Fibroblast of pulmonary artery (primary cell): ENCODE measurements around the gene MAMDC2.

Experiments used
- DNase-seq: peaks from one replicate; pipeline ENCODE4 v3.0.0-alpha.2; 2010; ENCODE audit warnings: low read depth
- H3K4me3 ChIP-seq: replicated peaks from 2 replicates; pipeline ENCODE4 v1.5.1; 2011; ENCODE audit warnings: low read depth, mild to moderate bottlenecking, control low read depth, low read length, moderate library complexity
- CTCF ChIP-seq: IDR thresholded peaks from 2 replicates; pipeline ENCODE4 v1.5.1; 2011; ENCODE audit warnings: mild to moderate bottlenecking, control low read depth, low read length, inconsistent platforms; ENCODE audit errors: missing control alignments

Gene MAMDC2

GRCh38 chr9:70117835-70118319, 74.2 kb downstream of the MAMDC2 start:
- H3K4me3 ChIP-seq, result no peak overlapping the region
- no peak for TF ChIP-seq CTCF
- peak; percentile 74 for DNase-seq

DNA sequence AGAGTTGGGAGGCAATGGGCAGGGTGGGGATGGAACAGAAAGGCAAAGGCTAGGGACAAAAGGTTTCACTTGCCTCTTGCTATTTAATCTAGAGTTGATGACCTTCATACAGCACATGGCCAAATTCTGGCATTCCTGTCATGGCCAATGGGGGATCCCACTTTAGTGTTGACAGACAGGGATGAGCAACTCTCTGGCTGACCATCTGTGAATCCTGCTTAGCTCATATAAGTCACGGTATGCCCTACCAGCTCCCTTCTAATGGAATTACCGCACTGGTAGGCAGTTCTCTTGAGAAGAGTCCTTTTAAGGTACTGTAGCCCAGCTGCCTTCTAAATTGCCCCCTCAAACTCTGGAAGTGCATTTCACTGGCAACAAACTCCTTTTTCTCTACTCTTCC, 76.1 kb downstream of the MAMDC2 start:
- TF ChIP-seq CTCF, result no peak
- no peak for DNase-seq

GRCh38 chr9:70120834-70121510, 77.3 kb downstream of the MAMDC2 start:
- no peak overlapping the region for H3K4me3 ChIP-seq
- DNase-seq, result peak; percentile 90

More for the DNA sequence above, 76.1 kb downstream of the MAMDC2 start:
- no peak overlapping the region for H3K4me3 ChIP-seq

DNA sequence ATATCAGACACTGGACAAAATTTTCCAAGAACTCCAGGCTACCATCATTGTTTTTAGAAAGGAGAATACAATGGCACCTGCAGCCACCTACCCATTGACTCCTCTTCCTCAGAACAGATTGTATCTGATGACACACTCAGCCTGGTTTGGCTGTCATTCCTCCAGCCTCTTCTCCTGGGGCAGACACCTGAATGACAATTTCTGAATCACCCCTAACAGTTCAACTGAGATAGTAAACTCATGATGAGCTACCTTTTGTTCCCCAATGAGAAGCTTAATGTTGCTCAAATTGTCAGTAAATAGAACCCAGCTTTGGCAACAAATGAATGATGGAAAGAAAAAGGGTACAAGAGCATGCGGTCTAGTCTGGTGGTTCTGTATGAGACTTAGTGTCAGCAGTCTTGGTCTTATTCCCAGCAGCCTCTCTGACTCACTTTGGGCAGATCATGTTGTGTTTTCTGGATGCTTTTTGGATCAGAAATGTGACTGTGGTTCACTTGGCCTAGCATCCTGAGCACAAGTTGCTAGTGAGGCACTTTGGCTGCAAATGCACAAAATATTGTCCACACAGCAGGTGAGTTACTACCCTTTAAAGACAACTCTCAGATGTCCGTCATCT, 78.3 kb downstream of the MAMDC2 start:
- DNase-seq, result no peak
- H3K4me3 ChIP-seq, result no peak overlapping the region
- TF ChIP-seq CTCF, result no peak

More at GRCh38 chr9:70120834-70121510, 77.3 kb downstream of the MAMDC2 start:
- TF ChIP-seq CTCF, result peak; percentile 46

- H3K4me3 ChIP-seq, result no peak overlapping the region
- DNase-seq, result no peak
- no peak for TF ChIP-seq CTCF
Observed at GRCh38 chr9:70123695-70124094, 80.0 kb downstream of the MAMDC2 start.

DNA sequence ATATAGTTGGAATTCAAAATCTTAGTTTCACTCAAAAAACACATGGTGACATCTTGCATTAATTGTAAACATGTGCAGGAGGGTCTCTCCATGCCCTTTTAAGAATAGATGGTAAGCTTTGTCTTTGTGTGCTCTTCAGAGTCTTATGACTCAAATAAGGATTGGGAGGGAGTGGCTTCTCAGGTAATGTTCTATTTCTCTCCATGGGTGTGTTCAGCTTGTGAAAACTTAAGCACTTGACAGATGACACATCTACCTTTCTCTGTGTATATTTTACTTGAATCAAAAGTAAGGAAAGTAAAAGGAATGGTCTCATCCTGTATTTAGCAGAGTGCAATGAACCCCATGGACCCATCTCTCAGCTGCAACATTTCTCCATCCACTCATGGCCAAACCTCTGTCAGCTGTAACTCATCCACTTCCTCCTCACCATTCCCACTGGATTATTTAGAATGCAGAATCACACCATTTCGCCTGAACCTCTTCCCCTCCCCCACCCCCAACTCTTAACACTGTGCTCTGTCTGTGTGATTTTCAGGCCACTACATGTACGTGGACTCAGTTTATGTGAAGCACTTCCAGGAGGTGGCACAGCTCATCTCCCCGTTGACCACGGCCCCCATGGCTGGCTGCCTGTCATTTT, 82.1 kb downstream of the MAMDC2 start:
- H3K4me3 ChIP-seq, result no peak overlapping the region
- DNase-seq, result no peak
- TF ChIP-seq CTCF, result no peak
